Measurements from ENCODE around the gene SAMD5.

DNA sequence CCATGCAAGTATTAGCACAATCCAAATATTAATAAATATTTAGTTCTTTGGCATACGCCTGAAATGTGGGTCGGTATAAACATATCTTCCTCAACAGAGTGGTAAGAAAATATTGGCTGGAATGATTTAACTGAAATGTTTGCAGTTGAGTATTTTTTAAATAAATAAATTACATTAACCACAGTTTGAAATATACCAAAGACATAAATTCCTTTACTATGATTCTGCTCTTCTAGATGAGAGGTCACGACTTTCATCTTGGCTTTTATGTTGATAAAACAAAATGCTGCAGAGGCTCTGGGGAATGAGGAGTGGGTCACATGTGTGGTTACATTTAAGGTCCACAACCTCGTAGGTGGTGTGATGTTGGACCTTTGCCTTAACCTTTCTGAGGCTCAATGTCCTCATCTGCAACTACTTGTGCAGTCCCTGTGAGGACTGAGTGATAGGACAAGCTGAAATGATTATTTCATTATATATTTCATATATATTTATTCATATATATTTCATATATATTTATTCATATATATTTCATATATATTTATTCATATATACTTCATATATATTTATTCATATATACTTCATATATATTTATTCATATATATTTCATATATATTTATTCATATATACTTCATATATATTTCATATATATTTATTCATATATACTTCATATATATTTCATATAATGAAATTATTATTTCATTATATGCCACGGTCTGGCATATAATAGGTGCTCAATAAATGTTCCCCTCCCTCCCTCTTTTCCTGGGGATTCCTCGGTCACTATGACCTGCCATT lies 107.4 kb downstream of the SAMD5 start:
- TF ChIP-seq, protein P1, sequence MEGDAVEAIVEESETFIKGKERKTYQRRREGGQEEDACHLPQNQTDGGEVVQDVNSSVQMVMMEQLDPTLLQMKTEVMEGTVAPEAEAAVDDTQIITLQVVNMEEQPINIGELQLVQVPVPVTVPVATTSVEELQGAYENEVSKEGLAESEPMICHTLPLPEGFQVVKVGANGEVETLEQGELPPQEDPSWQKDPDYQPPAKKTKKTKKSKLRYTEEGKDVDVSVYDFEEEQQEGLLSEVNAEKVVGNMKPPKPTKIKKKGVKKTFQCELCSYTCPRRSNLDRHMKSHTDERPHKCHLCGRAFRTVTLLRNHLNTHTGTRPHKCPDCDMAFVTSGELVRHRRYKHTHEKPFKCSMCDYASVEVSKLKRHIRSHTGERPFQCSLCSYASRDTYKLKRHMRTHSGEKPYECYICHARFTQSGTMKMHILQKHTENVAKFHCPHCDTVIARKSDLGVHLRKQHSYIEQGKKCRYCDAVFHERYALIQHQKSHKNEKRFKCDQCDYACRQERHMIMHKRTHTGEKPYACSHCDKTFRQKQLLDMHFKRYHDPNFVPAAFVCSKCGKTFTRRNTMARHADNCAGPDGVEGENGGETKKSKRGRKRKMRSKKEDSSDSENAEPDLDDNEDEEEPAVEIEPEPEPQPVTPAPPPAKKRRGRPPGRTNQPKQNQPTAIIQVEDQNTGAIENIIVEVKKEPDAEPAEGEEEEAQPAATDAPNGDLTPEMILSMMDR (IDR thresholded peaks at IDR 0.05): no peak
- TF ChIP-seq POLR2AphosphoS5 (IDR thresholded peaks at IDR 0.05) (no peak), POLR2A (IDR thresholded peaks at IDR 0.05) (no peak)
